Colonic mucosa (tissue), 4 donors: ENCODE measurements around the gene GID4. TPM values are rescaled to one million over a fixed set of nuclear protein-coding genes. Genes with fewer than 3 reads are reported as not detected.

Experiments
- DNase-seq: peaks from one replicate; pipeline ENCODE4 v3.0.0-alpha.2; 2020
- H3K27ac ChIP-seq: fragments of 200-600 bp; one replicate; pipeline ENCODE4 v1.8.0; 2021
- H3K27me3 ChIP-seq: fragments of 200-600 bp; one replicate; pipeline ENCODE4 v1.8.0; 2021
- H3K36me3 ChIP-seq: fragments of 200-600 bp; one replicate; pipeline ENCODE4 v1.8.0; 2021
- H3K4me1 ChIP-seq: fragments of 200-600 bp; one replicate; pipeline ENCODE4 v1.8.0; 2021; ENCODE audit warnings: mild to moderate bottlenecking
- H3K4me3 ChIP-seq: fragments of 200-600 bp; one replicate; pipeline ENCODE4 v1.8.0; 2021
- H3K9ac ChIP-seq, 2 donors: one replicate each; pipeline ENCODE4 v1.7.0; 2013; ENCODE audit warnings: control low read depth in 2 of 2, low read depth in 2 of 2, low read length in 2 of 2
- H3K9me3 ChIP-seq: fragments of 200-600 bp; one replicate; pipeline ENCODE4 v1.8.0; 2021
- CTCF ChIP-seq: fragments of 200-600 bp; IDR thresholded peaks from one replicate; pipeline ENCODE4 v1.8.0; 2022; ENCODE audit warnings: antibody characterized with exemption, mild to moderate bottlenecking
- intact Hi-C: fragments of 100-400 bp; cut with DNase I; formaldehyde crosslinking; loops from one replicate; pipeline ENCODE4 v1.14.1; 2022
- total RNA-seq, 2 donors: library from RNA; stranded (reverse); fragmentation: NEBNext Ultra II Directional in 1 of 2; extraction: Animal tissue kit (Norgen Biotek cat#: 25700) in 1 of 2; gene quantifications; one replicate each; pipeline ENCODE4 v1.2.1, GENCODE V29; 2021
- donor health status: healthy.
- donor health status: DM: no; HTN: no; CAD: no.
- donor health status: DM: no; HTN: no; CAD: no.

The GID4 gene
- total RNA-seq, 2 donors from 2014 or later: 5.2 to 8.0 TPM

DNA sequence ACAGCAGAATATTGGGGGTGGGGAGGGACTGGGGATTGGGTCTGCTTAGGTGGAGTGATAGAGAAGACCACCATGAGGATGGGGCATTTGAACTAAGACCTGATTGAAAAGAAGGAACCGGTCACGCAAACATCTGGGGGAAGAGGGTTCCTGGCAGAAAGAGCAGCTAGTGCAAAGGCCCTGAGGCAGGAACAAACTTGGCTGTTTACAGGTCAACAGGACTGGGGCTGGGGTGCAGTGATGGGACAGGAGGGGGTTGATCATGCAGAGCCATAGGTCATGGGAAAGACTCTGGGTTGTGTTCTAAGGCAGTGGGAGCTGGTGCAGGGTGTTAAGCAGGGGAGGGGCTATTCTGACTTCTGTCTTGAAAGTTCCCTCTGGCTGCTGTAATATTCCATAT, 50.4 kb downstream of the GID4 start:
- H3K4me3 ChIP-seq: no peak overlapping the region
- TF ChIP-seq CTCF: no peak
- DNase-seq: no peak
- intact Hi-C loops: no loop called here
- no peak overlapping the region for H3K27ac ChIP-seq
- H3K9me3 ChIP-seq: no peaks in the 10 kb centered on the region
- H3K9ac ChIP-seq: no peak overlapping the region
- no peaks in the 10 kb centered on the region for H3K27me3 ChIP-seq
- no peaks in the 10 kb centered on the region for H3K4me1 ChIP-seq
- peaks cover 4% of the 10 kb centered on the region for H3K36me3 ChIP-seq

- intact Hi-C loops: no loop called here
- no peak for DNase-seq
- Histone ChIP-seq H3K4me3 (no peak overlapping the region), H3K9ac (no peak overlapping the region), H3K27ac (no peak overlapping the region), H3K27me3 (no peaks in the 10 kb centered on the region), H3K9me3 (no peaks in the 10 kb centered on the region), H3K4me1 (no peaks in the 10 kb centered on the region), H3K36me3 (peaks cover 4% of the 10 kb centered on the region)
- TF ChIP-seq CTCF: no peak
These were observed 54.6 kb downstream of the GID4 start for GRCh38 chr17:18093616-18094408.

DNA sequence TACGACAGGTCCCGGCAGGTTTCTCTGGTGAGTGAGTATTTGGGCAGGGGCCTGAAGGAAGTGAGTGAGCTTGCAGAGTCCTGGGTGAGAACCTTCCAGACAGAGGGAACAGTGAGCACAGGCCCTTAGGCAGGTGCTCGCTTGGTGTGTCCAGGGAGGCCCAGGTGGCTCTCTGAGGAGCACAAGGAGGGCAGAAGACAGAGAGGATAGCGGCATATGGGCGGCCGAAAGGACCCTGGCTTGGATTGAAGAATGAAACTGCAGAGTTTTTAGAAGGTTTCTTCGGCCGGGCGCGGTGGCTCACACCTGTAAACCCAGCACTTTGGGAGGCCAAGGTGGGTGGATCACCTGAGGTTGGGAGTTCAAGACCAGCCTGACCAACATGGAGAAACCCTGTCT, 55.2 kb downstream of the GID4 start:
- Histone ChIP-seq H3K36me3 (peaks cover 4% of the 10 kb centered on the region), H3K9ac (no peak overlapping the region), H3K27ac (no peak overlapping the region), H3K4me1 (no peaks in the 10 kb centered on the region), H3K27me3 (no peaks in the 10 kb centered on the region), H3K4me3 (no peak overlapping the region), H3K9me3 (no peaks in the 10 kb centered on the region)
- no peak for TF ChIP-seq CTCF
- no peak for DNase-seq
- intact Hi-C loops: no loop called here

DNA sequence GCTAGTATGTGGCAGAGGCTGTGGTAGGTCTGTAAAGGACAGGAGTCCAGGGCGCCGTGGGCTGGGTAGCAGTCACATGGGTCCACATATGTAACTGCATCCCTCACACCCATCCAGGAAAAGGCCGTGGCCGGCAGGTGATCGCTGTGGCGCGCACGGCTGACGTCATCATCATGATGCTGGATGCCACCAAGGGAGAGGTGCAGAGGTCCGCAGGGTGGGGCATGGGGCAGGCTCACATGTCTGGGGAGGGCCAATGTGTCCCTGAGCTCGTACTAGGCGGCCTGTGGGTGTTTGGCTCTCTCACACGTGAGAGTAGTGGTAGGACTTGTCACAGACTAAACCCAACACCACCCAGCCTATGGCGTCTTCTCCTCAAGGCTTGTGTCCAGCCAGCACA, 60.3 kb downstream of the GID4 start:
- no peaks in the 10 kb centered on the region for H3K4me1 ChIP-seq
- no peak overlapping the region for H3K27ac ChIP-seq
- no peaks in the 10 kb centered on the region for H3K9me3 ChIP-seq
- intact Hi-C loops: no loop called here
- no peak overlapping the region for H3K4me3 ChIP-seq
- H3K36me3 ChIP-seq: peaks cover under 1% of the 10 kb centered on the region
- H3K9ac ChIP-seq: no peak overlapping the region
- TF ChIP-seq CTCF: no peak
- H3K27me3 ChIP-seq: no peaks in the 10 kb centered on the region
- DNase-seq: no peak

GRCh38 chr17:18100616-18101015, 61.4 kb downstream of the GID4 start:
- DNase-seq: no peak
- Histone ChIP-seq H3K9ac (no peak overlapping the region), H3K36me3 (no peaks in the 10 kb centered on the region), H3K4me3 (no peak overlapping the region), H3K27me3 (no peaks in the 10 kb centered on the region), H3K9me3 (no peaks in the 10 kb centered on the region), H3K4me1 (no peaks in the 10 kb centered on the region), H3K27ac (no peak overlapping the region)
- no peak for TF ChIP-seq CTCF
- intact Hi-C loops: no loop called here
